ENCODE data around the gene VWA3B.
"Not testable (repeated sequence)": the region's sequence is repeated elsewhere in the genome, so short reads cannot be mapped to it uniquely, and the experiment has no call there.

The VWA3B gene

GRCh38 chr2:98307131-98307696, 220.2 kb downstream of the VWA3B start:
- DNase-seq = not testable (repeated sequence)

GRCh38 chr2:98308068-98308467, 221.1 kb downstream of the VWA3B start:
- DNase-seq = no peak

- no peak for DNase-seq
These were observed 221.6 kb downstream of the VWA3B start for GRCh38 chr2:98308532-98308931.

- no peak for DNase-seq
These were observed 222.6 kb downstream of the VWA3B start for GRCh38 chr2:98309580-98309979.

GRCh38 chr2:98310010-98310409, 223.0 kb downstream of the VWA3B start:
- no peak for DNase-seq

- DNase-seq = no peak
These were observed 224.1 kb downstream of the VWA3B start for GRCh38 chr2:98311090-98311489.

GRCh38 chr2:98311771-98312545, 225.0 kb downstream of the VWA3B start:
- no peak for DNase-seq

- no peak for DNase-seq
These were observed 226.7 kb downstream of the VWA3B start for GRCh38 chr2:98313492-98314250.

- no peak for DNase-seq
These were observed 227.3 kb downstream of the VWA3B start for GRCh38 chr2:98314251-98314650.

GRCh38 chr2:98315957-98316356, 229.0 kb downstream of the VWA3B start:
- DNase-seq = no peak

- no peak for DNase-seq
These were observed 230.2 kb downstream of the VWA3B start for GRCh38 chr2:98317214-98317613.

- DNase-seq = not testable (repeated sequence)
These were observed 233.2 kb downstream of the VWA3B start for GRCh38 chr2:98320171-98320570.

GRCh38 chr2:98324181-98324580, 237.2 kb downstream of the VWA3B start:
- DNase-seq = no peak

GRCh38 chr2:98327776-98328175, 240.8 kb downstream of the VWA3B start:
- no peak for DNase-seq

GRCh38 chr2:98329549-98329948, 242.6 kb downstream of the VWA3B start:
- DNase-seq = no peak

GRCh38 chr2:98332989-98333388, 246.0 kb downstream of the VWA3B start:
- DNase-seq = no peak

GRCh38 chr2:98333922-98334321, 247.0 kb downstream of the VWA3B start:
- DNase-seq = no peak

- DNase-seq = no peak
These were observed 247.6 kb downstream of the VWA3B start for GRCh38 chr2:98334439-98335078.

GRCh38 chr2:98335271-98335670, 248.3 kb downstream of the VWA3B start:
- no peak for DNase-seq

GRCh38 chr2:98341241-98341640, 254.3 kb downstream of the VWA3B start:
- no peak for DNase-seq

GRCh38 chr2:98343285-98343684, 256.3 kb downstream of the VWA3B start:
- no peak for DNase-seq

- DNase-seq = no peak
These were observed 259.6 kb downstream of the VWA3B start, which contains the start of gene CNGA3 for GRCh38 chr2:98346311-98347236. Gene CNGA3, plus strand, starts transcription at chr2:98346456. Its CDS starts 23,520 bp downstream, at chr2:98369976.
